Thyroid gland (tissue), 4 donors: Measurements from ENCODE around the gene USP46.

Experiments used
- CTCF ChIP-seq, 6 experiments: fragments of 200-600 bp in 3 of 6; fragments of 450-650 bp in 3 of 6; sonication (generic) in 3 of 6; IDR thresholded peaks; one replicate each; pipeline ENCODE4 v1.5.1; 2016 to 2019; ENCODE audit warnings: antibody characterized with exemption in 6 of 6, mild to moderate bottlenecking in 2 of 6, inconsistent platforms in 1 of 6, moderate library complexity in 1 of 6
- POLR2A ChIP-seq, 2 donors: fragments of 450-650 bp; IDR thresholded peaks; one replicate each; pipeline ENCODE4 v1.6.1; 2017; ENCODE audit warnings: antibody characterized with exemption in 2 of 2, mild to moderate bottlenecking in 2 of 2, moderate library complexity in 1 of 2

- TF ChIP-seq CTCF (IDR thresholded peaks at IDR 0.05) (no peak), POLR2A (IDR thresholded peaks at IDR 0.05) (no peak)
These were observed 25.8 kb upstream of the USP46 start for GRCh38 chr4:52684896-52685295.
